ENCODE measurements around the gene DOC2B.
"Not testable (repeated sequence)": the region's sequence is repeated elsewhere in the genome, so short reads cannot be mapped to it uniquely, and the experiment has no call there.

DOC2B gene

DNA sequence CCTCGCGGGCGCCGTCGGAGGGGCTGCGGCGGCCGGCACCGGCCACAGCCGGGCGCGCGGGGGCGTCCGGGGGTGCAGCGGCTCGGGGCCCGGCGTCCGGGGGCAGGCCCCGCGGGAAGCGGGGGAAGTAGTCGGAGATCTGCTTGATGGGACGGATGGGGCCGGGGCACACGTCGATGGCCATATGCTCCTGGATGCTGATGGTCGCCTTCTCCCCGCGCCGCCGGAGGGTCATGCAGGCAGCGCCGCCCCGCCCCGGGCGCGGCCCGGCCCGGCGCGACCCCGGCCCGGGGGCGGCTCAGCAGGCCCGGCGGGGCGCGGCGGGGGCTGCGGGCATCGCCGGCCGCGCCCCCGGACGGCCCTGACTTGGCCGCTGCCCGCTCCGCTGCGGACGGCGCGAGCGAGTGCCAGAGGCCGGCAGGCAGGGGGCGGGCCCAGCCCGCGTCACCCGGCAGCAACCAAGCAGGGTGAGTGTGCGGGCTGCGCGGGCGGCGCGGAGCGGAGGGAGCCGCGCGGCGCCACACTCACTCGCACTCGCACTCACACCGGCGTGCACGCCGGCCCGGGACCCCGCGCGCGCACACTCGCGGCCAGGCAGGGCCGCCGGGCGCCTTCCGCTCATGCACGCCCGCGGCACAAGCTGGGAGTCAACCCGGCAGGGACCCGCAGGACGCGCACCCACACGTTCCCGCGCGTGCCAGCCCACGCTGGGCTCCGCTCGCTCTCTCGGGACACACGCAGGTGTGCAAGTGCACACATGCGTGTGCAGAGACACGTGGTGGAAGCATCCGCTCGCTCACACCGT is at the start of gene DOC2B:
TSS of gene DOC2B (minus strand) at position 406 of the 805 bp plus-strand sequence. CDS start at position 235, 171 bp downstream.
- DNase-seq (ENCODE audit: low read depth in 2 of 2): no peak

DNA sequence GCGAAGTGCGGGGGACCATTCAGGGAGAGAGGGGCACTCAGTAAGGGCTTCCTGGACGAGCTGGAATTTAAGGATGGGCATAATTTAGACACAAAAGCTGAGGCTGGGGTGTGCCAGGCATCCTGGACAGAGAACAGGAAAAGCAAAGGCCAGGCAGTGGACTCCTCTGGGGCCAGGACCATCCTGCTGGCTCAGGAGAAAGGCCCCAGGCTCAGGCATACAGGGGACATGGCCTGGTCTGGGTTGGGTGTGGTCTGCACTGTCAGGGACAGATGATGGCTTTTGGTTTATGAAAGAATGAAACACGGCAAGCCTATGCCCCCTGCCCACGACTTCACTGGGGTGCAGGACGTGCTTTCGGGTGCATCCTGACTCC is 48.9 kb upstream of the DOC2B start:
- no peak for DNase-seq (ENCODE audit: low read depth in 2 of 2)

DNA sequence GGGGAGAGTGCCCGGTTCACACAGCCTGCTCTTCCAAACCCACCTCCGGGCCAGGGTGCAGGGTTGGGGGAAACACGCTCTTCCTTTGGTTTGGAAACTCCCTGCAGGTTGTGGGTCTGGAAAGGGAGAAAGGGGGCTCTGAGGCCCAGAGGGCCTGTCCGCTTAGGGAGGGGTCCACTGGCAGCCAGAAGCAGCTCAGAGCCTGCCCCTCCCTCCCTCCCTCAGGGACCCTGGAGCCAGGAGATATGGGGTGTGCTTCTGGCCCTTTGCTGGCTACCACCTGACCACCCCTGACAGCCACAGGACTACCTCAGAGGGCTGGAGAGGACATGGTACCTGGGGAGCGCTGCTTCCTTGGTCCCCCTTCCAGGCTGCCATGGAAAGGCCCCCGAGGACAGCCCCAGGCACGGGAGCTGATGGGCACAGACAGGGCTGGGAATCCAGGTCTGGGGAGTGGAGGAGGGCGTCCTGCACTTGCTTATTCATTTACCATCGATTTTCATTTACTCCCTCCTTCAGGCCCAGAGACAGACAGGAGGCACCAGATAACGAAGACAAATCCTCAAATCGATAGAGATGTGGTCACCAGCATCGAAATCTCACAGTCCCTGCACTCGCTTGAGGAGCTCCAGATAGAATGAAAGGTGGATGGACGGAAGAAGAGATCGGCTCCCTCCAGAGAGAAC is 48.4 kb upstream of the DOC2B start:
- DNase-seq (ENCODE audit: low read depth in 2 of 2): no peak

DNA sequence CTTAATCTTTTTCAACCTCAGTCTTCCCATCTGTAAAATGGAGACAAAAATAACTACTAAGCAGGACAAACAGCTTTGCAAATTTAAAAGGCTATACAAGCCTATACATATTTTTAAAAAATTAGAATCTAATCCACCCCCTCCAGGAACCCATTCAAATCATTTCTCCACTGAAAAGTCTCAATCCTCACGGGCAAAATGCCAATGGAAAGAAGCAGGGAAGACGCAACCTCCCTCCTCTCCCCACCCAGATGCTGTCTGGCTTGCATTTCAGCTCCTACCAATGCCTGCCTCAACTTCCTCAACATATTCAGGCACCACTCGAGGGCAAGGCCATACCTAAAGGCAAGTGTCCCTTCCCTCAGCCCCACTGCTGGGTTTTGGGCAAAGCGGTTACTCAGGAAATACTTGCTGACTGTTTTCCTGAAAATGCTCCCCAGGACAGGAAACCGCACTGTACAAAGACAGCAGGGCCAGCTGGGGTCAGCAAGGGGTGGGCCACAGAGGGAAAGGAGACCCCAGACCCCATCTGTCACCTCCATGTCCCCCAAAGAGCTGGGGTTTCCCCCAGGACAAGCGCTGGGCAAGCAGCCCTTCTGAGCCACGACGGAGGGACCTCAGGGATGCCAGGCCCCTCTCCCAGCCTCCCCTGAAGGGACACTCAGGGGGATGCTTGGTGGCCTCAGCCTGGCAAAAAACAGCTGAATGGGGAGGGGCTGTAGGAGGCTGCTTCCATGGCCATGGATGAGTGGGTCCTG is 47.7 kb upstream of the DOC2B start:
- DNase-seq (ENCODE audit: low read depth in 2 of 2): no peak

DNA sequence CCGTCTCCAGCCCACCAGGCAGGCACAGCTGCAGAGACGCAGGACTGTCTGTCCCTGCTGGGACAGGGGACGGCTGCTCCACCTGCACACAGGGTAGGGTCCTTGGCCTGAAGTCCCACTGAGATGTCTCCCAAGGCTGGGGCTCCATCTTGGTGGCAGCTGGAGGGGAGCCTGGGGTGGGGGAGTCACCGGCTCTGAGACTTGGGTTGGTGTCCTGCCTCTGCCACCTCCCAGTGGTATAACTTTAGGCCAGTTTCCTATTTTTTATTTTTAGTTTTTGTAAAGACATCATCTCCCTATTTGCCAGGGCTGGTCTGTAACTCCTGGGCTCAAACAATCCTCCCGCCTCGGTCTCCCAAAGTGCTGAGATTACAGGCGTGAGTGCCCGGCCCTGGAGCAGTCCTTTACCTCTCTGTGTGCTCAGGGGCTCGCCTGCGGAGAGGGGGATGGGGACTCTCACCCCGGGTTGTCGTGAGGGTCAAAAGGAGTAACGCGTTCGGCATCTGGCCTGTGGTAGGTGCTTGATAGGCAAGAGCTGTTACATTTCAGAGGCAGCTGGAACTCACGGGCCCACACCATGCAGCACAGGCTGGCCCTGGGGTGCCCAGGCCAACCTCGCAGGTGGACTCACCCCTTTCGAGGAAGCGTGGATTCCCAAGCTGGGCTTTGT is 46.6 kb upstream of the DOC2B start:
- DNase-seq (ENCODE audit: low read depth in 2 of 2): no peak

DNA sequence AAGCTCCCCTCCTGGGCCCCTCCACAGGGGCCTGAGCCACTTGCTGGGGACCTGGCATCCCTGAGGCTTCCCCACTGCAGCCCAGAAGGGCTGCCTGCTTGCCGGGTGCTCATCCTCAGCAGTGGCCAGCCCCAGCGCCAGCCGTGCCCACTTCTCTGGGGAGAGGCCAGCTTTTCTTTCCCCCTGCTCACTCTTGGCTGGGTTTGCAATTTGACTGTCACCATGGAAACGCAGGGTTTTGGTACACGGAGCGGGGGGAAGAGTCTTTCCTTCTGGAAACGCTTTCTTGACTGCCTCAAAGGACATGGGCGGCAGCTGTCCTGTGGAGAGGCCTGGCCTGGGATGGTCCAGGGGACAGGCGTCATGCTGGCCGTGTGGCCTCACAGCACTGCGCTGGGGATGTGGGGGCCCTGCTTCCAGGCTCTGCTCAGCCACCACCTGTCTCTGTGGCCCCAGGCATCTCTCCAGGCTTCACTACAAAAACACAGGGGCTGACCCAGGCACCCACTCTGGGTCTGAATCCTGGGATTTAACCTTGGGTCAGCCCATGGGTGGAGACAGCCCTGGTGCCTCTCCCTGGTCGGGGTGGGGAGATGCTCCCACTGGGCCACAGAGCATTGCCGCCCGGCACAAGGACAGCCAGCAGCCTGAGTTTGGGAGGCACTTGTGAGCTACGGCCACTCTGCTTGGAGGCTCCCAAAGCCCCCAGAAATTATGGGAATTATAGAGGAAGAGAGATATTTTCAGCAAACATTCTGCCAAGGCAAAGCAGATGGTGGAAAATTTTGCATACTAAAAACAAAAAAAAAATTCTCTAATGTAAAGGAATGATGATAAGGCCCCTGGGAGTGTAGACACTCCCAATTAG is 45.9 kb upstream of the DOC2B start:
- no peak for DNase-seq (ENCODE audit: low read depth in 2 of 2)

DNA sequence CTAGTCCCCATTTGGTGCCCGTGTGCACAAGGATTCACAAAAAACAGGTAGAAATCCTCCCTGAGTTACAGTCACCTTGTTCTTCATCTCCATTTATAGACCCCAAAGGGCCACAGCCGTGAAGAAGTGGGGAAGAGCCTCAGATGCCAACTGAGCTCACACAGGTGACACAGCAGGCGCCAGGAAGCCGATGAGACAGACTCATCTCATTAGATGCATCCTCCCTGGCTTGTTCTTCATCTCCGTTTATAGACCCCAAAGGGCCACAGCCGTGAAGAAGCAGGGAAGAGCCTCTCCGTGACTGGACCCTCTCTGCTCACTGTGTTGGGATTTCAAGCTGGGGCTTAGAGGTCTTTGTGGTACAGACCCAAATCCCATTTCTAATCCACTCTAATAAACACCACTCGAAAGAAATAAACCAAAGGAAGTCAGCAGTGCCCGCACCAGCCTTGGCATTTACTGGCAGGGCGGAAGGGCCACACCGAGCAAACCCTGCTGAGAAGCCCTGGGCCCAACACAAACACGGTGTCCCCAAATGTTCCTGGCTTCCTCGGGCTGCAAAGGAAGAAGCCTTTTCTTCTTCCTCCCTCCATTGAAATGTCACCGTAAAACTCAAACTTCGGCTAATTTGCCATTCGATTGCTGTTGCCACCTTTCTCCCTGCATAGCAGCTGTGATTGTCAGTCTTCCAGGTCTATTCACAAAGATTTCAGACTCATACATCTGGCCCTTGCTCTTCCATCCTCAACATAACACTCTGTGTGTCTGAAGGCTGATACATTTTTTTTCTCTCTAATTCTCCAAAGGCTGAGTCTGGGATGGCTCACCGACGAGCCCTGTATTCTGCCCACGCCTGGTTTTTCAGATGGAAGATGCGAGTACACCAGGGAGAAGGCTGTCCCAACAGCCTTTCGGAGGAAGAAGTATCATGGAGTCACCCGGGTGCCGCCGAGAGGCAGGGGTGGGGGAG is 44.9 kb upstream of the DOC2B start:
- no peak for DNase-seq (ENCODE audit: low read depth in 2 of 2)

DNA sequence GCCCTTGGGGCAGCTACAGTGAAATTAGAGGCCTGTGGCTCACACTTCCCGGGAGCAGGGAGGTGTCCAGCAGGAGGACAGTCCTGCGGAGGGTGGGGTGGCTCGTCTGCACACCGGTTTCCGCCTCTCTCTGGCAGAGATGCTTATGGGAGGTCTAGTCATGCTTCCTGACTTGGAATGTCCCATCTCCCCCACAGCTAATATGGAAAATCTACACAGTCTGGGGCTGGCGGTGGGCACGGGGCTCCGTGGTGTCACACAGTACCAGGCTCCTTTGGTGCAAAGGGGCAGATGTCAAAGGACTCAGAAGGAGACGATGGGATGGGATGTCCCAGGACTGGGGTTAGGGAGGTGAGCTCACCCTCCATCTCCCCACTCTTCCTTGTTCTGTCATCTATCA is 44.1 kb upstream of the DOC2B start:
- DNase-seq (ENCODE audit: low read depth in 2 of 2): no peak

DNA sequence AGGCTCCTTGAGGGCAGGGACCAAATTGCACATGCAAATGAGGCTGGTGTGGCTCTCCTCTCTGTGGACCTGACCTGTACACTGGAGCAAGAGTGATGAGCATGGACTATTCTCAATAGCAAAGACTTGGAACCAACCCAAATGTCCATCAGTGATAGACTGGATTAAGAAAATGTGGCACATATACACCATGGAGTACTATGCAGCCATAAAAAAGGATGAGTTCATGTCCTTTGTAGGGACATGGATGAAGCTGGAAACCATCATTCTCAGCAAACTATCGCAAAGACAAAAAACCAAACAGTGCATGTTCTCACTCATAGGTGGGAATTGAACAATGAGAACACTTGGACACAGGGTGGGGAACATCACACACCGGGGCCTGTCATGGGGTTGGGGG is 43.1 kb upstream of the DOC2B start:
- DNase-seq (ENCODE audit: low read depth in 2 of 2): not testable (repeated sequence)

DNA sequence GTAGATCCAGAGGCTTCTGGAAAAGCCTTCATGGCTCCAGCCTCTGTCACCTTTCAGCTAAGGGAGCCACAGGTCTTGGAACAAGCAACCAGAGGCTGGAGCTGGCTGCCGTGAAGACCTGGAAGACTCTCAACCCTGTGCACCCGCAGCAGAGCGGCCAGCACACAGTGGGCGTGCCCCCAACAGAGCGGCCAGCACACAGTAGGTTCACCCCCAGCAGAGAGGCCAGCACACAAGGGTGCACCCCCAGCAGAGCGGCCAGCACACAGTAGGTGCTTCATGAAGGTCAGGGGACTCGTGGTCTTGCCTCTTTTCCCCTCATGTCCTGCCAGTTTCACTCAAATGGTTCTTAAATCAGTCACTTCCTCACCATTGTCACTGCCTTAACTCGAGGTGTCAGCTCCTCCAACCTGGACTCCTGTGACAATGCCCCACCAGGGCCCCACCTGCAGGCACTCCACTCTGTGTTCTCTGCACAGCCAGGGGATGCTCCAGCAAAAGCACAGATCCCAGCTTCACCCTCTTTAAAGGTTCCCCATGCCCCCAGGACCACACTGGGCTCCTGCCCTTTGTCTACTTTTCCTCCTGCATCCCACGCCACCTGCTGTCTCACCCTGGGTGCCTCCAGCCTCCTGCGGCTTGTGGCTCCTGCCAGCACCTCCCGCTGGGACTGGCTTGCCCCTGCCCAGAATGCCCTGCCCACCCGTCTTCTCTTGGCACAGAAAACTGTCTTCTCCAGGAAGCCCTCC is 42.4 kb upstream of the DOC2B start:
- no peak for DNase-seq (ENCODE audit: low read depth in 2 of 2)

DNA sequence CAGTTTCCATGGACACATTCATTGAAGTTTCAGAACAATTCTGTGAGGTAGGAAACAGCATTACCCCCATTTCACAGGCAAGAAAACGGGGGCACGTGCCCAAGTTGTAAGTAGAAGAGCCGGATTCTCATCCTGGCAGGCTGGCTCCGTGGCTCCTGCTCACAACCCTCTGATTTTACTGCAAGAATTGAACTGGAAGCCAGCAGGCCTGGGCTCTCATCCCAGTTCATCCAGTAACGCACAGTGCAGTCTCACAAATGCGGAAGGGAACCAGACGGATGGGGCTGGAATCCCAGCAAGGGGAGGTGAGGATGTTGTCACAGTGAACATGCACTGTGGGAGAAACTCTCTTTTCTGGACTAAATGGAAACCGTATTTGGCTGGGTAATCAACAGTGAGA is 40.7 kb upstream of the DOC2B start:
- DNase-seq (ENCODE audit: low read depth in 2 of 2): no peak

DNA sequence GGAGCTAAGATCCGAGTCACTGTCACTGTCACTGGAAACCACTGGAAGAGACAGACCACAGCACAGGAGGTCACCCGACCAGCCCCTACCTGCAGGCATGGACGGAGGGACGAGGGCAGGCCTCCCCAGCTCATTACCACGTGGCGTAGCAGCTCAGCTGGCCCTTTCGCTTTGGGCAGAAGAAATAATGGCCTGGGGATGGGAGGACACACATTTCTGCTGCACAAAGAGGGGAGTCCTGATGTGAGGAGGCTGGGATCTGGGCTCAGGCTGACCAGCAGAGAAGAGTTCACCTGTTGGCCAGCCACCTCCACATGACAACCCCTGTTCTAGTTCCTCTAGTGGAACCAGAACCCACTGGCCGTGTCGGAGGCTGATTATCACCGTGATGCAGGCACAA is 38.2 kb upstream of the DOC2B start:
- no peak for DNase-seq (ENCODE audit: low read depth in 2 of 2)

DNA sequence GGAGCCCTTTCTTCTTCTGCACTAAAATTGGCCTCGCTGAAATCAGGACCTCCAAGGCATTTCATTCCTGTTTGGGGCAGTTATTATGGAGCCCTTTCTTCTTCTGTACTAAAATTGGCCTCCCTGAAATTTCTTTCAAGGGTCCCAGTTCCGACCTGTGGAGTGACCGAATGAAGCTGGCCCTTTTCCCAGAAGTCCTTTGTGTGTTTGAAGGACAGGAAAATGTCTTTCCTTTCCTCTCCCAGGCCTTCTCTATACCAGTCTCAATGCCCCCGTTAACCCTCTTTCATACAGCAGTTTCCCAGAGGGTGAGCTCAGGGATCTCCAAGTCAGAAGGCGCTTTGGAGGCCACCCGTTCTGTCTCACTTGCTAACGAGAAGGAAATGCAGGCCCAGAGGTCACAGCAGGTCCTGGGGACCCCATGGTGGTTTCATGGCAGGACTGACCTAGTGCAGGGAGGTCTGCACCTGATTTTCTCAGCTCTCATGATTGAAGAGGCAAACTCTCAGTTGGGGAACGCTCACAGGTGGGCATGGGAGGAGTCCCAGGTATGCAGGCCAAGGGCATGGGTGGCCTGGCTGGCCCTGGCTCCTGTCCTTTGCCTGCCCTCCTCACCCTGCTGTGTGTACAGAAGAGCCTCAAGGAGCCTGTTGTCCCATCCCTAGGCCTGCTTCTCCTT is 37.1 kb upstream of the DOC2B start:
- DNase-seq (ENCODE audit: low read depth in 2 of 2): no peak

DNA sequence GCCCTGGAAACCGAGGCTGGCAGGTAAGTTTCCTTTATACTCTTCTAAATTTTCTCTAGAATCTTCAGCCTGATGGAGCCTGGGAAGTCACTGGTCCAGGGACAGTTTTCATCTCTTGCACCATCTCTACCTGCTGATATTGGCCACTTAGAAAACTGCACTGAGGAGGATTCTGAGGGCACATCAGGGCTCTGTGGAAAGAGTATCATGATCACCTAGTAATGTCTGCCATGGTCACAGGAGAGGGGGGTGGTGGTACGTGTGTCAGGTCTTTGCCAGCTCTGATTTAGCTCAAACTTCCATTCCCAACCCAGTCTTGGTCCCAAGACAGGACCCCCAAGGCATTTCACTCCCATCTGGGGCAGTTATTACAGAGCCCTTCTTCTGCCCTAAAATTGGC is 35.2 kb upstream of the DOC2B start:
- DNase-seq (ENCODE audit: low read depth in 2 of 2): no peak

DNA sequence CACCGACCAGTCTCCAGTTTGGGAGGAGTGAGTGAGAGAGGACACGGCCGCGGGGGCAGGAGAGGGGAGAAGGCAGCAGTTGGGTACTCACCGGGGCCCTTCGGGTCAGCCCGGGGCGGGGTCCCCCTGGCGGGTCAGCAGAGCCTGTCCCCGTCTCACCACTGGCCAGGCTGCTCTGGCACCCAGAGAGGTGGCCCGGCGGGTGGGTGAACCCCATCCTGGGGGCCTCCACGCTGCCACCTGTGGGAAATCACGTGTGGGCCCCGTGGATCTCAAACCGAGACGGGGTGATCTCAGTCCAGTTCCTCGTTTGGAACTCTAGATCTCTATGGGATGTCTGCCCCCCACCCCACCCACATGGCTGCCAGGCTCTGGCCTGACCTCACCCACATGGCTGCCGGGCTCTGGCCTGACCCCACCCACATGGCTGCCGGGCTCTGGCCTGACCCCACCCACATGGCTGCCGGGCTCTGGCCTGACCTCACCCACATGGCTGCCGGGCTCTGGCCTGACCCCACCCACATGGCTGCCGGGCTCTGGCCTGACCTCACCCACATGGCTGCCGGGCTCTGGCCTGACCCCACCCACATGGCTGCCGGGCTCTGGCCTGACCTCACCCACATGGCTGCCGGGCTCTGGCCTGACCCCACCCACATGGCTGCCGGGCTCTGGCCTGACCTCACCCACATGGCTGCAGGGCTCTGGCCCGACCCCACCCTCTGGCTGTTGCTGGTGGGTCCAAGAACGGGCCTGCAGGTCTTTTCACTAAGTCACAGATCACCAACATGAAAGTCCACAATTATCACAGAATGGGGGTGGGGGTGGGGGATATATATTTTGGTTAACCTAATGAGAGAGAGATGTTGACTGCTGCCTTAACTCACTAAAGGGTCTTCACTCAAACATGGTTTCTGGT is 34.4 kb upstream of the DOC2B start:
- not testable (repeated sequence) for DNase-seq (ENCODE audit: low read depth in 2 of 2)

DNA sequence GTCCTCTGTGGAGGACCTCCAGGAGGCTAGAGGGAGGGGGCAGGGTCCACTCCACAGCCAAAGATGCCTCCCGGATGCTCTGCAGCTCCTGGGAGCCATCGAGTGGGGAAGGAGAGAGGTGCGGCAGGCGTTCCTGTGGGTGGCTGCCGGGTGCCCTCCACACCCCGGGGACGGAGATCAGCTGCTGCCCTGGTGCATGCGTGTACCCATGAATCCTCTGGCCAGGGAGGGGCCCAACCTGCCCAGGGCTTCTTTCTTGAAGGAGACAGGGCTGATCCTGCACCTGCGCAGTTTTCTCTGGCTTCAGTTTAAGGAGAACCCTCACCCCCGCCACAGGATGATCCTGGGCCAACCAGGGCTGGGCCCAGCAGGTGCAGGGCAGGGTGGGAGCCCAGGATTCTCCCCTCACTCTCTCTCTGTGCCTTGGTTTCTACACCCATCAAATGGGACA is 33.5 kb upstream of the DOC2B start:
- DNase-seq (ENCODE audit: low read depth in 2 of 2): no peak

DNA sequence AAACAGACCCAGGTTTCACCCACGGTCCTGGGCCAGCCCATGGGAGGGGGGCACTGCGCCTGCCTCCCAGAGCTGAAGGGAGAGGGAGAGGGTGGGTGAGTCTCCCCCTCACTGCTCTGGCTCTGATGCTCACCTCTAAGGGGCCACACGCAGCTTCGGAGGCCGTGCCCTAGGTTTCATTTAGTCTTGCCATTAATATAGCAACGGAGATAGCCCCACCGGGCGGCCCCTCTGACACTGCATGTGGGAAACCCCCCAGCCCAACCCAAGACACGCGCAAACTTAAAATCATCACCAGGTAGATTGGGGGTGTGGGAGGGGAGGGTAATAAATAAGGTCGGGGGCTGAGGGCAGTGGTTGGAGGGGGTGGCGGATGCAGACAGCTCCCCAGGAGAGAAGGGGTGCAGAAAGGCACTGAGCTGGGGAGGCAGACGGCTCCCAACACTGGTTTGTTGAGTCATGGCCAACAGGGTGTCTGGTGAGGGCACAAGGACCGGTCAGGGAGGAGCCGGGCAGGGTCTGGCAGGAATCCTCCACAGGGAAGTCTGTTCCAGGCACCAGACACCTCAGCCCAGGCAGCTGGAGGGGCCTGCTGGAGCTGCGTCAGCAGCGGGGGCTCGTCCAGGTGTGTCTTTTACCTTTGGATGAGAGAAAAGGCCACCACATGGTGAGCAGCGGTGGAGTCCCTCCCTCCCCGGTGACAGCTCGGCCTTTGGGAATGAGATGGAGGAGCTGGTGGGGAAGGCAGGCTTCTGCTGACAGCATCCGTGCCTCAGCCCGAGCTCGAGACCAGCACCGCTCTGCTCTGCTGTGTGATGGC is 32.0 kb upstream of the DOC2B start:
- DNase-seq (ENCODE audit: low read depth in 2 of 2): no peak

All from activated CD8-positive, alpha-beta memory T cell treated with anti-CD3 and anti-CD28 coated beads for 4 hours (primary cell).